Suprapubic skin (tissue), 4 donors: Measurements from ENCODE around the gene PAPOLG. TPM values are rescaled to one million over a fixed set of nuclear protein-coding genes. Genes with fewer than 3 reads are reported as not detected.

Source experiments
- DNase-seq, 2 donors: peaks; one replicate each; pipeline ENCODE4 v3.0.0-alpha.2; 2019; ENCODE audit warnings: low spot score in 2 of 2
- H3K27ac ChIP-seq: fragments of 200-600 bp; sonication (generic); one replicate; pipeline ENCODE4 v1.5.1; 2019
- H3K27me3 ChIP-seq: fragments of 200-600 bp; sonication (generic); one replicate; pipeline ENCODE4 v1.5.1; 2019
- H3K36me3 ChIP-seq: fragments of 200-600 bp; sonication (generic); one replicate; pipeline ENCODE4 v1.5.1; 2019
- H3K4me1 ChIP-seq: fragments of 200-600 bp; sonication (generic); one replicate; pipeline ENCODE4 v1.5.1; 2019
- H3K4me3 ChIP-seq: fragments of 200-600 bp; sonication (generic); one replicate; pipeline ENCODE4 v1.5.1; 2019; ENCODE audit warnings: mild to moderate bottlenecking
- H3K9me3 ChIP-seq: fragments of 200-600 bp; sonication (generic); one replicate; pipeline ENCODE4 v1.5.1; 2019
- EP300 ChIP-seq: sonication (generic); formaldehyde crosslinking; IDR thresholded peaks from one replicate; pipeline ENCODE4 v1.6.1; 2017; ENCODE audit warnings: antibody characterized with exemption
- POLR2A ChIP-seq, 2 donors: fragments of 450-650 bp; IDR thresholded peaks; one replicate each; pipeline ENCODE4 v1.6.1; 2017; ENCODE audit warnings: antibody characterized with exemption in 2 of 2, mild to moderate bottlenecking in 2 of 2, moderate library complexity in 2 of 2
- POLR2AphosphoS5 ChIP-seq, 3 donors: sonication (generic); formaldehyde crosslinking; IDR thresholded peaks; one replicate each; pipeline ENCODE4 v1.6.1; 2017; ENCODE audit warnings: antibody characterized with exemption in 3 of 3
- WGBS: methylation state at CpG from one replicate; pipeline ENCODE4 v1.1.5; 2018; 5-methylcytosine and 5-hydroxymethylcytosine counted together
- total RNA-seq, 4 donors: library from RNA; depleted of rRNA; stranded (reverse); fragments of >200 nt; gene quantifications; one replicate each; pipeline ENCODE4 v1.1.0, GENCODE V29; 2016
- TF ChIP-seq, protein P1 (sequence below), 2 donors: fragments of 200-600 bp in 1 of 2; fragments of 450-650 bp in 1 of 2; sonication (generic) in 1 of 2; IDR thresholded peaks; one replicate each; pipeline ENCODE4 v1.5.1; 2016 to 2019; ENCODE audit warnings: antibody characterized with exemption in 2 of 2, mild to moderate bottlenecking in 1 of 2, moderate library complexity in 1 of 2

PAPOLG gene
- total RNA-seq, 4 donors from 2014 or later = 15.4 to 23.0 (median 19.5) TPM

DNA sequence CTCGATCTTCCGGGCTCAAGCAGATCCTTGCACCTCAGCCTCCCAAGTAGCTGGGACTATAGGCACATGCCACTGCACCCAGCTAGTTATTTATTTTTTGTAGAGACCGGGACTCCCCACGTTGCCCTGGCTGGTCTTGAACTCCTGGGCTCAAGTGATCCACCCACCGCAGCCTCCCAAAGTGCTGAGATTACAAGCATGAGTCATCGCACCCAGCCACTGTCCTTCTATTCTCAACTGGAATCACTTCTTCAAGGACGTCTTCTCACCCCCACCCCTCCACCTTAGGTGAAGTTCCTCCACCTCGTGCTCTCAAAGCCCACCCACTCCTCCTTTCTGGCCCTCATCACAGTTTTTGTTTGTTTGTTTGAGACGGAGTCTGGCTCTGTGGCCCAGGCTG is 71.3 kb downstream of the PAPOLG start:
- Histone ChIP-seq H3K4me1 (no peaks in the 10 kb centered on the region), H3K36me3 (no peaks in the 10 kb centered on the region), H3K27ac (no peak overlapping the region), H3K9me3 (no peaks in the 10 kb centered on the region), H3K4me3 (no peak overlapping the region), H3K27me3 (no peaks in the 10 kb centered on the region)
- TF ChIP-seq POLR2A (IDR thresholded peaks at IDR 0.05) = no peak
- TF ChIP-seq, protein P1, sequence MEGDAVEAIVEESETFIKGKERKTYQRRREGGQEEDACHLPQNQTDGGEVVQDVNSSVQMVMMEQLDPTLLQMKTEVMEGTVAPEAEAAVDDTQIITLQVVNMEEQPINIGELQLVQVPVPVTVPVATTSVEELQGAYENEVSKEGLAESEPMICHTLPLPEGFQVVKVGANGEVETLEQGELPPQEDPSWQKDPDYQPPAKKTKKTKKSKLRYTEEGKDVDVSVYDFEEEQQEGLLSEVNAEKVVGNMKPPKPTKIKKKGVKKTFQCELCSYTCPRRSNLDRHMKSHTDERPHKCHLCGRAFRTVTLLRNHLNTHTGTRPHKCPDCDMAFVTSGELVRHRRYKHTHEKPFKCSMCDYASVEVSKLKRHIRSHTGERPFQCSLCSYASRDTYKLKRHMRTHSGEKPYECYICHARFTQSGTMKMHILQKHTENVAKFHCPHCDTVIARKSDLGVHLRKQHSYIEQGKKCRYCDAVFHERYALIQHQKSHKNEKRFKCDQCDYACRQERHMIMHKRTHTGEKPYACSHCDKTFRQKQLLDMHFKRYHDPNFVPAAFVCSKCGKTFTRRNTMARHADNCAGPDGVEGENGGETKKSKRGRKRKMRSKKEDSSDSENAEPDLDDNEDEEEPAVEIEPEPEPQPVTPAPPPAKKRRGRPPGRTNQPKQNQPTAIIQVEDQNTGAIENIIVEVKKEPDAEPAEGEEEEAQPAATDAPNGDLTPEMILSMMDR (IDR thresholded peaks at IDR 0.05) = no peak
- 81% methylated on average over 9 of the region's 9 CpGs for WGBS
- DNase-seq = no peak

DNA sequence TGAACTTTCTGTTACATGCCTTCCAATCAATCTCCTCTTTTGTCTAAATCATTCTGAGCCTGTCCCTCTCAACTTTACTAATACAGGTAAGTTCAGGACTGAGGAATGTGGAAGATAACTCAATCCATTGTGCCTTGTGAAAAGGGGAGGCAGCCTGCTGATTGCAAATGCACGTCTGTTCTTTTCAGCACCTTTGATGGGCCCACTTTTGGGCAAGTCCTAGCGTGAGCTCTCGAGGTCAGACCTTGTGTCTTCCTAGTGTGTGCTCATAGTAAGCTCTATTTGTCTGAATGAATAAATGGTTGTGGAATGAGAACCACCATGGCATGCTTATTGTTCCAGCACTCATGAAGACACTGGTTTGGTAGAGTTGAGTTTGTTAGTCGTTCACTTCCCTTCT is 74.9 kb downstream of the PAPOLG start:
- TF ChIP-seq POLR2A (IDR thresholded peaks at IDR 0.05) (no peak), EP300 (no peak), POLR2AphosphoS5 (IDR thresholded peaks at IDR 0.05) (no peak)
- TF ChIP-seq, protein P1 (IDR thresholded peaks at IDR 0.05) = no peak
- 88% methylated on average over 4 of the region's 4 CpGs for WGBS
- Histone ChIP-seq H3K4me1 (no peaks in the 10 kb centered on the region), H3K36me3 (no peaks in the 10 kb centered on the region), H3K9me3 (no peaks in the 10 kb centered on the region), H3K4me3 (no peak overlapping the region), H3K27me3 (no peaks in the 10 kb centered on the region), H3K27ac (no peak overlapping the region)
- DNase-seq = no peak

GRCh38 chr2:60831921-60832320 is 75.9 kb downstream of the PAPOLG start:
- Histone ChIP-seq H3K27ac (no peak overlapping the region), H3K27me3 (no peaks in the 10 kb centered on the region), H3K4me1 (no peaks in the 10 kb centered on the region), H3K9me3 (no peaks in the 10 kb centered on the region), H3K36me3 (no peaks in the 10 kb centered on the region), H3K4me3 (no peak overlapping the region)
- TF ChIP-seq POLR2AphosphoS5 (IDR thresholded peaks at IDR 0.05) (no peak), EP300 (no peak), POLR2A (IDR thresholded peaks at IDR 0.05) (no peak)
- TF ChIP-seq, protein P1 (IDR thresholded peaks at IDR 0.05) = no peak
- no peak for DNase-seq

- WGBS = 56% methylated on average over 2 of the region's 2 CpGs
- H3K27me3 ChIP-seq = no peaks in the 10 kb centered on the region
- no peaks in the 10 kb centered on the region for H3K4me1 ChIP-seq
- no peaks in the 10 kb centered on the region for H3K9me3 ChIP-seq
- no peak for DNase-seq
- H3K4me3 ChIP-seq = no peak overlapping the region
- TF ChIP-seq EP300 = no peak
- no peak for TF ChIP-seq POLR2A (IDR thresholded peaks at IDR 0.05)
- no peak for TF ChIP-seq POLR2AphosphoS5 (IDR thresholded peaks at IDR 0.05)
- TF ChIP-seq, protein P1 (IDR thresholded peaks at IDR 0.05) = no peak
- no peaks in the 10 kb centered on the region for H3K36me3 ChIP-seq
- no peak overlapping the region for H3K27ac ChIP-seq
These were observed 76.6 kb downstream of the PAPOLG start for GRCh38 chr2:60832621-60833020.

GRCh38 chr2:60834270-60834717 is 78.2 kb downstream of the PAPOLG start:
- Histone ChIP-seq H3K27me3 (no peaks in the 10 kb centered on the region), H3K4me3 (no peak overlapping the region), H3K36me3 (no peaks in the 10 kb centered on the region), H3K27ac (no peak overlapping the region), H3K9me3 (no peaks in the 10 kb centered on the region), H3K4me1 (no peaks in the 10 kb centered on the region)
- WGBS = 32% methylated on average over 2 of the region's 2 CpGs
- TF ChIP-seq POLR2AphosphoS5 (IDR thresholded peaks at IDR 0.05) = no peak
- TF ChIP-seq, protein P1 (IDR thresholded peaks at IDR 0.05) = no peak
- TF ChIP-seq POLR2A (IDR thresholded peaks at IDR 0.05) = no peak
- no peak for TF ChIP-seq EP300
- no peak for DNase-seq
